Diencephalon (tissue), 1 donor: Measurements from ENCODE around the gene ZNF454. TPM values are rescaled to one million over a fixed set of nuclear protein-coding genes. Genes with fewer than 3 reads are reported as not detected.

ENCODE experiments used
- total RNA-seq: library from RNA; depleted of rRNA; stranded (reverse); fragments of >200 nt; gene quantifications from one replicate; pipeline ENCODE4 v1.2.3, GENCODE V29; 2014

The ZNF454 gene
- 10.6 TPM for total RNA-seq

GRCh38 chr5:178940569-178941360, at the start of gene ZNF454:
TSS of gene ZNF454 (plus strand) at chr5:178941198. CDS start at chr5:178942792, 1,594 bp downstream.

GRCh38 chr5:178895615-178896571, 45.1 kb upstream of the ZNF454 start, which contains the start of gene ZFP2:
TSS of gene ZFP2 (plus strand) at chr5:178895913. CDS start at chr5:178931314, 35,401 bp downstream.

GRCh38 chr5:178994580-178995340, 53.8 kb downstream of the ZNF454 start, which contains the start of gene GRM6:
TSS of gene GRM6 (minus strand) at chr5:178995320. CDS start at chr5:178994944, 376 bp downstream.

Other genes with a start within 250 kb of the ZNF454 start
- gene ZNF354A, start 210.5 kb upstream of the ZNF454 start, total RNA-seq = 18.5 TPM
- gene ZNF354B, start 81.2 kb upstream of the ZNF454 start, total RNA-seq = 25.1 TPM
- 7.6 TPM for gene ZFP2, start 45.3 kb upstream of the ZNF454 start, total RNA-seq
- gene GRM6, start 54.1 kb downstream of the ZNF454 start, total RNA-seq = 0.23 TPM
- gene ZNF879, start 82.6 kb downstream of the ZNF454 start, total RNA-seq = 13.1 TPM
- 42.2 TPM for gene ZNF354C, start 119.2 kb downstream of the ZNF454 start, total RNA-seq